GM19468 (cell line): ENCODE measurements around the gene CRISPLD2.

Experiments
- ATAC-seq: cut with Tn5 transposase; IDR thresholded peaks from one replicate; pipeline ENCODE4 v1.9.1; 2021; ENCODE audit warnings: mild to moderate bottlenecking, moderate library complexity, moderate number of reproducible peaks; ENCODE audit not compliant: unreplicated experiment; ENCODE audit errors: extremely low read depth

The CRISPLD2 gene

GRCh38 chr16:84941921-84942320 is 122.1 kb downstream of the CRISPLD2 start:
- no peak for ATAC-seq

GRCh38 chr16:84942786-84943185 is 123.0 kb downstream of the CRISPLD2 start:
- no peak for ATAC-seq

GRCh38 chr16:84943620-84944019 is 123.8 kb downstream of the CRISPLD2 start:
- no peak for ATAC-seq

- no peak for ATAC-seq
These were observed 127.2 kb downstream of the CRISPLD2 start for GRCh38 chr16:84947022-84947421.

- ATAC-seq: no peak
These were observed 128.4 kb downstream of the CRISPLD2 start for GRCh38 chr16:84947996-84948850.

- no peak for ATAC-seq
These were observed 129.2 kb downstream of the CRISPLD2 start for GRCh38 chr16:84948851-84949610.

- no peak for ATAC-seq
These were observed 130.1 kb downstream of the CRISPLD2 start for GRCh38 chr16:84949772-84950436.

GRCh38 chr16:84950906-84951305 is 131.1 kb downstream of the CRISPLD2 start:
- no peak for ATAC-seq

- no peak for ATAC-seq
These were observed 132.8 kb downstream of the CRISPLD2 start for GRCh38 chr16:84952335-84953189.

GRCh38 chr16:84953190-84953746 is 133.5 kb downstream of the CRISPLD2 start:
- no peak for ATAC-seq

- no peak for ATAC-seq
These were observed 135.6 kb downstream of the CRISPLD2 start for GRCh38 chr16:84955427-84955826.

- ATAC-seq: no peak
These were observed 137.4 kb downstream of the CRISPLD2 start for GRCh38 chr16:84957192-84957591.

GRCh38 chr16:84957792-84958191 is 138.0 kb downstream of the CRISPLD2 start:
- no peak for ATAC-seq
